ENCODE results near the gene FOS.

The FOS gene

GRCh38 chr14:75319021-75319420 is 40.4 kb downstream of the FOS start:
- DNase-seq (ENCODE audit: low read depth): no peak

- no peak for DNase-seq (ENCODE audit: low read depth)
Observed at GRCh38 chr14:75320196-75320595, 41.6 kb downstream of the FOS start.

GRCh38 chr14:75322746-75323145 is 44.1 kb downstream of the FOS start:
- no peak for DNase-seq (ENCODE audit: low read depth)

GRCh38 chr14:75323571-75323970 is 44.9 kb downstream of the FOS start:
- no peak for DNase-seq (ENCODE audit: low read depth)

DNA sequence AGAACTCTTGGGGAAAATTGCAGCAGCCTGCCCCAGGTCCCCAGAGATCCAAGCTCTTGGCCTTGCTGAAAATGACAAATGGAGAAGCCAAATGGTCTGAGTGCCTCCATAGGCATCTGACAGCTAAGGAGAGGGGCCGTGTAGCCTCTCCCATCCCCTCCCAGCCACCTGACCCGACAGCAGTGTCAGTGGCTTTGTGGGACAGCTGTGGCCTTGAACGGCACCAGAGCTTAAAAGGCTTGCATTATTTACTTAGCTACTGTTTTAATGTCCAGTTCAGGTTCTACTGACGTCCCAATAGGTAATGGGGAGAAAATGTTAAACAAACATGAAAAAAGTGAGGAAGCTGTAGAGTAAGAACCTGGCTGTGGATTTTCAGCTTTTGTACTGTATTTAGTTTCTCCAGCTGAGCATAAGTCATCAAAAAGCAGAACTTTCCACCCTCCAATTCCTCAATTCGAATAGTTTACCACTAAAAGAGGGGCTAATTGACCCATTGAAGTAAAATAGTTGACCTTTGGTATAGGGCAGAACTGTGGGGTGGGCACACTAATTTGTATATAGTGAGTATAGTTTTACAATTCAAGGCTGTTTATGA is 50.0 kb downstream of the FOS start:
- no peak for DNase-seq (ENCODE audit: low read depth)

DNA sequence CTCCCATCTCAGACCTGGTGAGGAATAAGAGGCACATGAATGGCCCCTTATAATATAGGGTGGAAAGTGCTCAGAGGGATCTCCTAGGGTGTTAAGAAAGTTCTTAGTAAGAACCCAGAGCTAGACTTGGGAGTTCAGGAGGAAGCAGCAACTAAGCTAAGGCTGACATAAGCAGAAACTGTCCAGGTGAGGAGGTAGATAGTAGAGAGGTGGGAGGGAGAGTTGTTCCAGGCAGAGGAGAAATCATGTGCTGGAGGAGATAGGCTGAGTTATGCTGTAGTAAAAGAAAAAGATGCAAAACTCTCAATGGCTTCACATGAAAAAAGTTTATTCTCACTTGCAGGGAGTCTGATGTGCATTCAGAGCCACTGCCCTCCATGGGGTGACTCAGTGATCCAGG is 50.7 kb downstream of the FOS start:
- no peak for DNase-seq (ENCODE audit: low read depth)

GRCh38 chr14:75331471-75331870 is 52.8 kb downstream of the FOS start:
- DNase-seq (ENCODE audit: low read depth): no peak

All from fibroblast of the conjunctiva (primary cell).